Activated CD4-positive, alpha-beta memory T cell treated with anti-CD3 and anti-CD28 coated beads for 36 hours (primary cell): ENCODE data around the gene MUC5B. TPM values are rescaled to one million over a fixed set of nuclear protein-coding genes. Genes with fewer than 3 reads are reported as not detected.

Source experiments
- CTCF ChIA-PET: fragments of 350-600 bp; sonication (Branson Sonifier 250); formaldehyde crosslinking; loops from one replicate; lab custom pipeline; 2021; ENCODE audit warnings: antibody characterized with exemption, inconsistent platforms; lab: Charles Lee
- POLR2A ChIA-PET: fragments of 350-600 bp; sonication (Branson Sonifier 250); formaldehyde crosslinking; loops from one replicate; lab custom pipeline; 2021; ENCODE audit warnings: antibody characterized with exemption; lab: Charles Lee
- DNase-seq: peaks from one replicate; pipeline ENCODE4 v3.0.0-alpha.2; 2020
- H3K27ac Mint-ChIP-seq: one replicate; pipeline ENCODE4 v1.8.0; 2021; ENCODE audit warnings: mixed read lengths
- H3K27me3 Mint-ChIP-seq: one replicate; pipeline ENCODE4 v1.8.0; 2021; ENCODE audit warnings: mixed read lengths
- H3K36me3 Mint-ChIP-seq: one replicate; pipeline ENCODE4 v1.8.0; 2021; ENCODE audit warnings: mixed read lengths
- H3K4me1 Mint-ChIP-seq: one replicate; pipeline ENCODE4 v1.8.0; 2021; ENCODE audit warnings: low read depth, mixed read lengths
- H3K4me3 Mint-ChIP-seq: one replicate; pipeline ENCODE4 v1.8.0; 2021; ENCODE audit warnings: mild to moderate bottlenecking, mixed read lengths
- H3K9me3 Mint-ChIP-seq: one replicate; pipeline ENCODE4 v1.8.0; 2021; ENCODE audit warnings: mixed read lengths
- intact Hi-C: fragments of 100-400 bp; cut with micrococcal nuclease; formaldehyde crosslinking; loops from one replicate; pipeline ENCODE4 v1.15.1; 2023
- total RNA-seq, 2 experiments: library from RNA; stranded (reverse); gene quantifications; one replicate each; pipeline ENCODE4 v1.2.3, GENCODE V29; 2021

Gene MUC5B
- total RNA-seq, 2 experiments from 2014 or later, result not detected

- ChIA-PET POLR2A (no interaction called here), CTCF (no interaction called here)
- no peak for DNase-seq
- intact Hi-C loops, result no loop called here
- H3K27ac Mint-ChIP-seq, result no peak overlapping the region
- no peak overlapping the region for H3K4me3 Mint-ChIP-seq
- no peaks in the 10 kb centered on the region for H3K9me3 Mint-ChIP-seq
- H3K27me3 Mint-ChIP-seq, result no peaks in the 10 kb centered on the region
- no peaks in the 10 kb centered on the region for H3K36me3 Mint-ChIP-seq
- no peaks in the 10 kb centered on the region for H3K4me1 Mint-ChIP-seq
These were observed 33.6 kb downstream of the MUC5B start for GRCh38 chr11:1256257-1257045.

GRCh38 chr11:1257366-1257765 is 34.5 kb downstream of the MUC5B start:
- peaks cover 2% of the 10 kb centered on the region for H3K4me1 Mint-ChIP-seq
- ChIA-PET CTCF (no interaction called here), POLR2A (no interaction called here)
- no peak overlapping the region for H3K27ac Mint-ChIP-seq
- intact Hi-C loops, result no loop called here
- no peaks in the 10 kb centered on the region for H3K27me3 Mint-ChIP-seq
- no peak overlapping the region for H3K4me3 Mint-ChIP-seq
- no peaks in the 10 kb centered on the region for H3K9me3 Mint-ChIP-seq
- H3K36me3 Mint-ChIP-seq, result no peaks in the 10 kb centered on the region
- DNase-seq, result no peak

- DNase-seq, result no peak
- no peak overlapping the region for H3K27ac Mint-ChIP-seq
- ChIA-PET POLR2A (no interaction called here), CTCF (no interaction called here)
- H3K4me3 Mint-ChIP-seq, result no peak overlapping the region
- H3K4me1 Mint-ChIP-seq, result peaks cover 5% of the 10 kb centered on the region
- no peaks in the 10 kb centered on the region for H3K27me3 Mint-ChIP-seq
- no peaks in the 10 kb centered on the region for H3K36me3 Mint-ChIP-seq
- H3K9me3 Mint-ChIP-seq, result no peaks in the 10 kb centered on the region
- intact Hi-C loops, result no loop called here
These were observed 35.0 kb downstream of the MUC5B start for GRCh38 chr11:1257916-1258315.

- peaks cover 9% of the 10 kb centered on the region for H3K4me1 Mint-ChIP-seq
- H3K27me3 Mint-ChIP-seq, result no peaks in the 10 kb centered on the region
- no peaks in the 10 kb centered on the region for H3K9me3 Mint-ChIP-seq
- no peak for DNase-seq
- ChIA-PET CTCF (no interaction called here), POLR2A (no interaction called here)
- H3K36me3 Mint-ChIP-seq, result no peaks in the 10 kb centered on the region
- H3K27ac Mint-ChIP-seq, result no peak overlapping the region
- no peak overlapping the region for H3K4me3 Mint-ChIP-seq
- intact Hi-C loops, result no loop called here
These were observed 35.7 kb downstream of the MUC5B start for GRCh38 chr11:1258401-1259075.

GRCh38 chr11:1259076-1259461 is 36.2 kb downstream of the MUC5B start:
- Mint-ChIP-seq H3K27ac (no peak overlapping the region), H3K4me3 (no peak overlapping the region), H3K9me3 (no peaks in the 10 kb centered on the region), H3K4me1 (peaks cover 10% of the 10 kb centered on the region), H3K36me3 (no peaks in the 10 kb centered on the region), H3K27me3 (no peaks in the 10 kb centered on the region)
- POLR2A ChIA-PET, result no interaction called here
- DNase-seq, result no peak
- intact Hi-C loops, result no loop called here
- CTCF ChIA-PET, result no interaction called here

GRCh38 chr11:1259561-1259960 is 36.7 kb downstream of the MUC5B start:
- Mint-ChIP-seq H3K4me3 (no peak overlapping the region), H3K36me3 (peaks cover 2% of the 10 kb centered on the region), H3K27me3 (no peaks in the 10 kb centered on the region), H3K4me1 (peaks cover 15% of the 10 kb centered on the region), H3K27ac (no peak overlapping the region), H3K9me3 (peaks cover 3% of the 10 kb centered on the region)
- ChIA-PET CTCF (no interaction called here), POLR2A (no interaction called here)
- intact Hi-C loops, result no loop called here
- no peak for DNase-seq

- H3K27ac Mint-ChIP-seq, result no peak overlapping the region
- H3K4me1 Mint-ChIP-seq, result peaks cover 17% of the 10 kb centered on the region
- peaks cover 8% of the 10 kb centered on the region for H3K9me3 Mint-ChIP-seq
- intact Hi-C loops, result no loop called here
- ChIA-PET CTCF (no interaction called here), POLR2A (no interaction called here)
- DNase-seq, result peak; percentile 70
- peaks cover 3% of the 10 kb centered on the region for H3K36me3 Mint-ChIP-seq
- H3K27me3 Mint-ChIP-seq, result no peaks in the 10 kb centered on the region
- no peak overlapping the region for H3K4me3 Mint-ChIP-seq
These were observed 37.2 kb downstream of the MUC5B start for GRCh38 chr11:1260023-1260501.

GRCh38 chr11:1260620-1261019 is 37.8 kb downstream of the MUC5B start:
- no peak for DNase-seq
- intact Hi-C loops, result no loop called here
- ChIA-PET CTCF (interaction anchor here (0.7 kb wide), 1 partner anchor 10 kb away, joined by 3 read pairs; no protein-coding TSS in a partner anchor), POLR2A (no interaction called here)
- Mint-ChIP-seq H3K36me3 (peaks cover 3% of the 10 kb centered on the region), H3K4me1 (peaks cover 17% of the 10 kb centered on the region), H3K27me3 (no peaks in the 10 kb centered on the region), H3K27ac (no peak overlapping the region), H3K4me3 (no peak overlapping the region), H3K9me3 (peaks cover 9% of the 10 kb centered on the region)

- CTCF ChIA-PET, result interaction anchor here (0.7 to 2.2 kb wide), 3 partner anchors 9 to 313 kb away, joined by 3 to 13 read pairs (median 3); no protein-coding TSS in a partner anchor
- no peak overlapping the region for H3K27ac Mint-ChIP-seq
- no peak for DNase-seq
These were observed 38.6 kb downstream of the MUC5B start for GRCh38 chr11:1261241-1262071.

GRCh38 chr11:1262172-1263006 is 39.5 kb downstream of the MUC5B start:
- intact Hi-C loops, result loop anchor here (1.0 to 2.0 kb wide), 3 partner anchors 47 to 126 kb away; partner anchors contain the start of genes BRSK2 and TOLLIP
- peaks cover 9% of the 10 kb centered on the region for H3K9me3 Mint-ChIP-seq
- peaks cover 3% of the 10 kb centered on the region for H3K36me3 Mint-ChIP-seq
- H3K27ac Mint-ChIP-seq, result peak overlapping the region; percentile 89
- DNase-seq, result peak; percentile 94
- POLR2A ChIA-PET, result interaction anchor here (1.0 to 1.5 kb wide), 3 partner anchors 47 to 311 kb away, joined by 3 to 7 read pairs (median 4); partner anchors contain the start of gene TOLLIP
- CTCF ChIA-PET, result interaction anchor here (0.8 to 2.2 kb wide), 5 partner anchors 49 to 312 kb away, joined by 3 to 13 read pairs (median 4); partner anchors contain the start of gene BRSK2
- H3K27me3 Mint-ChIP-seq, result no peaks in the 10 kb centered on the region
- H3K4me1 Mint-ChIP-seq, result peaks cover 17% of the 10 kb centered on the region
- peak overlapping the region; percentile 81 for H3K4me3 Mint-ChIP-seq

More at GRCh38 chr11:1261241-1262071, 38.6 kb downstream of the MUC5B start:
- peaks cover 3% of the 10 kb centered on the region for H3K36me3 Mint-ChIP-seq
- peak overlapping the region; percentile 81 for H3K4me3 Mint-ChIP-seq
- peaks cover 9% of the 10 kb centered on the region for H3K9me3 Mint-ChIP-seq
- intact Hi-C loops, result loop anchor here (1.0 to 2.0 kb wide), 3 partner anchors 48 to 127 kb away; partner anchors contain the start of genes BRSK2 and TOLLIP
- POLR2A ChIA-PET, result interaction anchor here (1.5 kb wide), 1 partner anchor 48 kb away, joined by 7 read pairs; the partner anchor contains the start of gene TOLLIP
- H3K4me1 Mint-ChIP-seq, result peaks cover 17% of the 10 kb centered on the region
- no peaks in the 10 kb centered on the region for H3K27me3 Mint-ChIP-seq

GRCh38 chr11:1263010-1263409 is 40.1 kb downstream of the MUC5B start:
- intact Hi-C loops, result loop anchor here (2.0 kb wide), 2 partner anchors 74 to 126 kb away; partner anchors contain the start of gene BRSK2
- Mint-ChIP-seq H3K27me3 (no peaks in the 10 kb centered on the region), H3K36me3 (peaks cover 3% of the 10 kb centered on the region), H3K4me1 (peaks cover 17% of the 10 kb centered on the region), H3K4me3 (peak overlapping the region; percentile 81), H3K27ac (peak overlapping the region; percentile 89), H3K9me3 (peaks cover 9% of the 10 kb centered on the region)
- peak; percentile 37 for DNase-seq
- POLR2A ChIA-PET, result interaction anchor here (1.0 to 1.5 kb wide), 3 partner anchors 46 to 310 kb away, joined by 3 to 7 read pairs (median 4); partner anchors contain the start of gene TOLLIP
- CTCF ChIA-PET, result interaction anchor here (0.8 to 2.2 kb wide), 5 partner anchors 48 to 312 kb away, joined by 3 to 13 read pairs (median 4); partner anchors contain the start of gene BRSK2
